HEK293 (cell line): ENCODE data around the gene MINDY2.

Experiments
- RBAK ChIP-seq: fragments of 450-650 bp; formaldehyde crosslinking; IDR thresholded peaks from 2 replicates; pipeline ENCODE4 v1.5.1; 2016; ENCODE audit warnings: missing biosample characterization, missing genetic modification characterization
- ZNF248 ChIP-seq: fragments of 450-650 bp; formaldehyde crosslinking; IDR thresholded peaks from 2 replicates; pipeline ENCODE4 v1.5.1; 2017; ENCODE audit warnings: missing biosample characterization, missing genetic modification characterization
- TF ChIP-seq, protein P1 (sequence below): fragments of 450-650 bp; formaldehyde crosslinking; IDR thresholded peaks from 2 replicates; pipeline ENCODE4 v1.5.1; 2016; ENCODE audit warnings: missing biosample characterization, missing genetic modification characterization
- TF ChIP-seq, protein P2 (sequence below): fragments of 450-650 bp; formaldehyde crosslinking; IDR thresholded peaks from 2 replicates; pipeline ENCODE4 v1.5.1; 2016; ENCODE audit warnings: missing biosample characterization, missing genetic modification characterization

DNA sequence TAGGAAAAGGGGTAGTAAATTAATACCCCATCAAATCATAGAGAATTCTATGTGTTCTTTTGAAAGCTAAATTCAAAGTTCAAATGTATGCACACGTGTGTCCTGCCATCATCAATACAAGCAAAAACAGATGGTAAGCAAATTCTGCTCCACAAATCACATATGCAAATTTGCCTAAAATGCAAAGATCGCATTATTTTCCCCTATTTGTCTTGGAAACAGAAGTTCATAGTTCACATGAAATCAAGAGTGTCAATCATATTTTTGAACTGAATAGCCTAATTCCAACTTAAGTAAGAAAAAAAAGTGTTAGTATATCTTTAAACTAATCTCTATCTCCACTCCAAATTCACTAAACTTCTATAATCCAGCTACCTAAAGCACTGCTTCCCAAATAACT, 30.1 kb upstream of the MINDY2 start:
- TF ChIP-seq RBAK (tag by site-specific recombination) (no peak), ZNF248 (tag by site-specific recombination) (no peak)
- TF ChIP-seq, protein P1, sequence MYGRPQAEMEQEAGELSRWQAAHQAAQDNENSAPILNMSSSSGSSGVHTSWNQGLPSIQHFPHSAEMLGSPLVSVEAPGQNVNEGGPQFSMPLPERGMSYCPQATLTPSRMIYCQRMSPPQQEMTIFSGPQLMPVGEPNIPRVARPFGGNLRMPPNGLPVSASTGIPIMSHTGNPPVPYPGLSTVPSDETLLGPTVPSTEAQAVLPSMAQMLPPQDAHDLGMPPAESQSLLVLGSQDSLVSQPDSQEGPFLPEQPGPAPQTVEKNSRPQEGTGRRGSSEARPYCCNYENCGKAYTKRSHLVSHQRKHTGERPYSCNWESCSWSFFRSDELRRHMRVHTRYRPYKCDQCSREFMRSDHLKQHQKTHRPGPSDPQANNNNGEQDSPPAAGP (tag by site-specific recombination): no peak
- TF ChIP-seq, protein P2, sequence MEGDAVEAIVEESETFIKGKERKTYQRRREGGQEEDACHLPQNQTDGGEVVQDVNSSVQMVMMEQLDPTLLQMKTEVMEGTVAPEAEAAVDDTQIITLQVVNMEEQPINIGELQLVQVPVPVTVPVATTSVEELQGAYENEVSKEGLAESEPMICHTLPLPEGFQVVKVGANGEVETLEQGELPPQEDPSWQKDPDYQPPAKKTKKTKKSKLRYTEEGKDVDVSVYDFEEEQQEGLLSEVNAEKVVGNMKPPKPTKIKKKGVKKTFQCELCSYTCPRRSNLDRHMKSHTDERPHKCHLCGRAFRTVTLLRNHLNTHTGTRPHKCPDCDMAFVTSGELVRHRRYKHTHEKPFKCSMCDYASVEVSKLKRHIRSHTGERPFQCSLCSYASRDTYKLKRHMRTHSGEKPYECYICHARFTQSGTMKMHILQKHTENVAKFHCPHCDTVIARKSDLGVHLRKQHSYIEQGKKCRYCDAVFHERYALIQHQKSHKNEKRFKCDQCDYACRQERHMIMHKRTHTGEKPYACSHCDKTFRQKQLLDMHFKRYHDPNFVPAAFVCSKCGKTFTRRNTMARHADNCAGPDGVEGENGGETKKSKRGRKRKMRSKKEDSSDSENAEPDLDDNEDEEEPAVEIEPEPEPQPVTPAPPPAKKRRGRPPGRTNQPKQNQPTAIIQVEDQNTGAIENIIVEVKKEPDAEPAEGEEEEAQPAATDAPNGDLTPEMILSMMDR (tag by site-specific recombination): no peak
